SH-SY5Y (cell line): ENCODE results near the gene SHFL.

Experiments used
- GATA2 ChIP-seq: IDR thresholded peaks from 2 replicates; pipeline ENCODE4 v1.6.1; 2011; ENCODE audit warnings: mild to moderate bottlenecking, low read depth, low read length
- GATA3 ChIP-seq: IDR thresholded peaks from 2 replicates; pipeline ENCODE4 v1.6.1; 2011; ENCODE audit warnings: low read depth, mild to moderate bottlenecking, low read length, moderate library complexity

GRCh38 chr19:10139952-10140351, 53.8 kb downstream of the SHFL start:
- TF ChIP-seq GATA3 (no peak), GATA2 (no peak)
